HG02678 (cell line): Measurements from ENCODE around the gene ELP2.
"Not testable (repeated sequence)": the region's sequence is repeated elsewhere in the genome, so short reads cannot be mapped to it uniquely, and the experiment has no call there.

Experiments used
- ATAC-seq: cut with Tn5 transposase; IDR thresholded peaks from one replicate; pipeline ENCODE4 v1.9.1; 2021; ENCODE audit warnings: mild to moderate bottlenecking, moderate library complexity; ENCODE audit not compliant: unreplicated experiment

Gene ELP2

GRCh38 chr18:36155851-36156757 lies 26.4 kb downstream of the ELP2 start:
- no peak for ATAC-seq

DNA sequence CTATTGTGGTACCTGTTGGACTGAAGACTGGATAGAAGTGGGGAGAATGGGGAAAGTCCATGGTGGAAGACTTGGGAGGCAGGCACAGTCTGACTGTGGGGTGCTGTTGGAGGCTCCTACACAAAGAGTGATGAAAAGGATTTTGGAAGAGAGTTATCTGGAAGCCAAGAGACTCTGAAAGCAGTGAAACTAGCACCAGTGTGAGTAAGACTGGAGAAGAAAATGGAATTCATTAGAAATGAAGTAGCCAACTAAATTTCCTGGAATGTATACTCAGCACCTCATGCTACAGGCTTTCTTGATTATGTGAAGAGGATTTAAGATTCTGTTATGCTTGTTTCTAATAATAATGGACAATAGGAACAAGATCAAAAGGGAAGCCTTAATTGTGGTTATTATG lies 27.7 kb downstream of the ELP2 start:
- no peak for ATAC-seq

- no peak for ATAC-seq
Measured at GRCh38 chr18:36158266-36158867, 28.7 kb downstream of the ELP2 start.

DNA sequence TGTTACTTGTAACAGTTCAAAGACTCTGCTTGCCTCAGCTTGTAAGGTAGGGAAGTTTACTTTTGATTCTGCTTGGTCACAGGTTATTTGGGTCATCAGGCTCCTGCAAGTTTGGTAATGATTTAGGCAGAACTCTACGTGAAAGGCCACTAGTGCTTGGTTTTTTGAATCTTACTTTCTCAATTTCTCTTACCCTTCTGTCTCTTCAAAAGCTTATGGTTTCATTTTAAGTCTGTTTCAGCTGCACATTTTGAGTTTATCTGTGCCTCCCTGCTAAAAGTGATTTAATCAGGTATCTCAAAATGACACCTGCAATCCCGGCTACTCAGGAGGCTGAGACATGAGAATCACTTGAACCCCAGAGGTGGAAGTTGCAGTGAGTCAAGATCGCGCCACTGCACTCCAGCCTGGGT lies 31.3 kb downstream of the ELP2 start:
- no peak for ATAC-seq

DNA sequence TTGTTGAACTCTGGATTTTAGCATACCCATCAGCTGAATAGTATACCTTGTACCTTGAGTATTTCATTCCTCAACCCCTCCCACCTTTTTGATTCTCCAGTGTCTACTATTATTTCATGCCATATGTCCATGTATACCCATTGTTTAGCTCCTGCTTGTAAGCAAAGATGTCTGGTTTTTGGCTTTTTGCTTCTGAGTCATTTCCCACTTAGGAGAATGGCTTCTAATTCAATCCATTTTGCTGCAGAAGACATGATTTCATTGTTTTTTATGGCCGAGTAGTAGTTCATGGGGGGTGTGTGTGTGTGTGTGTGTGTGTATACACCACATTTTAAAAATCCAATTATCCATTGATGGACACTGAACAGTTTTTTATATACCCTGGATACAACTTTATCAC lies 33.3 kb downstream of the ELP2 start:
- ATAC-seq, result no peak

DNA sequence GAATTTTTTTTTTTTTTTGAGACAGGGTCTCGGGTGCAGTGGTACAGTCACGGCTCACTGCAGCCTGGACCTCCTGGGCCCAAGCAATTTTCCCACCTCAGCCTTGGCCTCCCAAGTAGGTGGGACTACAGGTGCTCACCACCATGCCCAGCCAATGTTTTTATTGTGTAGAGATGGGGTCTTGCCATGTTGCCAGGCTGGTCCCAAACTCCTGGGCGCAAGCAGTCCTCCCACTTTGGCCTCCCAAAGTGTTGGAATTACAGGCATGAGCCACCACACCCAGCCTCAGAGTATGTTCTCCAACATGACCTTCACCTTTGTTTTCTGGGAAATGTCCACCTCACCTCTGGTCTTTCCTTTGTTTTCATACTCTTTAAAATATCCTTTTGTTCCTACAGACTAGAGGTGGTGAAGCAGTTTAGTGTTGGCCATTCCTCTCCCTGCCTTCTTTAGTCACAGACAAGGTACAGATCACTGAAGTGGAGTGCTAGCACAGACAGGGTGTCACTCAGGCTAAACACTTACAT lies 38.1 kb downstream of the ELP2 start:
- ATAC-seq, result no peak

- ATAC-seq, result not testable (repeated sequence)
Measured at GRCh38 chr18:36168296-36168695, 38.6 kb downstream of the ELP2 start.

DNA sequence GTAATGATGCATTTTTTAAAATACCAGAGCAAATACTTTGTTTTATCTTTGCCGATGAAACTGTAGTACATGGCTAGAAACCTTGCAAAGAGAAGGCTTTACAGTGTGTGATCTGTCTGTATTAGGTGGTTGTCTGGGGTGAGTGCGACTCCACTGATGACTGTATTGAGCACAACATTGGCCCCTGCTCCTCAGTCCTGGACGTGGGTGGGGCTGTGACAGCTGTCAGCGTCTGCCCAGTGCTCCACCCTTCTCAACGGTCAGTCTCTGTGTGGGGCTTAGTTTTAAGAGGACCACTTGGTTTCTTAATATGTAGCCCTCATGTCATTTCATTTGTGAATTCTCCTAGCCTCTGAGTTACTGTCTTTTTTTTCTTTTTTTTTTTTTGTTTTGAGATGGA lies 40.2 kb downstream of the ELP2 start:
- ATAC-seq, result no peak

DNA sequence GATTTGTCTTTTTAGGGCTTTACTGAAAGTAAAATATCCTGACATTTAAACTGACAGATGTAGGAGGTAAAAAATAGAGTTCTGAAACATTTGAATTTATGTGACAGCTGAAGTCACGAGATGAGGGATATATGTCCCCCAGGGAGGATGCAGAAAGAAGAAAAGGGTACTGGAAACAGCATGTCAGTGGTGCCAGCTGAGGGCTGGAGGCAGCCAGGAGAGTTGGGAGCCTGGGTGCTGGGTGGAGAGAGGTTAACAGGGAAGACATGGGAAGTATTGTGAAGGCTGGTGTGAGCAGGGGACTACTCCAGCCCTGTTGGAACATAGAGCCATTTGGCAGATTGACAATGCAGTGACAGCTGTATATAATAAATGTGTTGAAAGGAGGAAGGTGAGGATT lies 45.8 kb downstream of the ELP2 start:
- no peak for ATAC-seq

DNA sequence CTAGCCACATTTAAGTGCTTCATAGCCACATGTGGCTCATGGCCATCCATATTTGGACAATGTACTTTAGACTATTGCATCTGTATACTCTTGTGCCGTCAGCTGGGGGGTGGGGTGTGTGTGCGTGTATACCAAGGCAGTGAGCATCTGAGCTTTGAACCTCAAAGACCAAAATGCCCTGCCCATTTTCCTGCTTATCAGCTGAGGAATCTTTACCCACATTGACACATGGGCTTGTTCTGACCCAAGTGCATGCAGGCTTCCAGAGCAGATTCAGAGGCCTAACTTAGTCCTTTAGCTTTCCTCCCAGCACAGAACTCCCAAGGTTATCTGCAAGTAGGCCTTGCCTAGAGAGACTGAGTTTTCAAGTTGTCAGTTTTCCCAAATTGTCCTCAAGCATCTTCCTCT lies 46.5 kb downstream of the ELP2 start:
- ATAC-seq, result no peak

GRCh38 chr18:36176711-36177110 lies 47.0 kb downstream of the ELP2 start:
- ATAC-seq, result no peak

- ATAC-seq, result no peak
Measured at GRCh38 chr18:36177913-36178312, 48.2 kb downstream of the ELP2 start.

- no peak for ATAC-seq
Measured at GRCh38 chr18:36179562-36180355, 50.1 kb downstream of the ELP2 start.

GRCh38 chr18:36181441-36181840 lies 51.7 kb downstream of the ELP2 start:
- ATAC-seq, result no peak

DNA sequence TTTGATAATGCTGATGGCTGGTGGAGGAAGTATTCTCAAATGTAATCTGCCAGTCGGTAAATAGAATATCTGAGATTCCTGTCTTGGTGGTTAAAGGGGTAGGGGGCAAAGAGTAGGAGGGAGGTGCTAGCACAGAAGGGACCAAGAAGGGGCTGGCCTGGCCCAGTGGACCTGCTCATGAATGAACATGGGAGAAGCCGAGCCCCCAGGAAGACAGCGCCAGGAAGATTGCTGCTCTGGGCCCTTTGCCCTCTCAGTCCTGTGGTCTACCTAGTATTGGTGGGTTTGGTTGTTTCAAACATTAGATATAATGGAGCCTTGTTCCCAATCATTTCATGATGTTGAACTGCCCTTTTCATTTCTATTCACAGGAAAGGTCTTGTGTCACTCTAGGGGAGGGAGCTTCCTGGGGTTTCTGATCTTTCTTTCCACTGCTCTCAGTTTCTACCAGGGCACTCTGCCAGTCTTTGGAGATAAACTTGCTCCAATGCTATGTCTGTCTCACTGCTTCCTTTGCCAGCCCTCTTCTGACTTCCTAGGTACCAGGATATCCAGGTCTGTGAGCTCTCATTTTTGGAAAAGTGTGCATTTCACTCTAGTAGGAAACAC lies 52.3 kb downstream of the ELP2 start:
- ATAC-seq, result no peak

- no peak for ATAC-seq
Measured at GRCh38 chr18:36183033-36183432, 53.3 kb downstream of the ELP2 start.

GRCh38 chr18:36183987-36184386 lies 54.3 kb downstream of the ELP2 start:
- ATAC-seq, result no peak

GRCh38 chr18:36185157-36185556 lies 55.5 kb downstream of the ELP2 start:
- no peak for ATAC-seq

- no peak for ATAC-seq
Measured at GRCh38 chr18:36185901-36186460, 56.3 kb downstream of the ELP2 start.

- ATAC-seq, result no peak
Measured at GRCh38 chr18:36186461-36187192, 56.9 kb downstream of the ELP2 start.
